Astrocyte (in vitro differentiated cells and primary cell): ENCODE measurements around the gene CAPN3. TPM values are rescaled to one million over a fixed set of nuclear protein-coding genes. Genes with fewer than 3 reads are reported as not detected.

Experiments used
- DNase-seq: peaks from one replicate; pipeline ENCODE4 v3.0.0-alpha.2; 2010; ENCODE audit warnings: low read depth
- FAIRE-seq: peaks from 2 replicates; lab custom pipeline; 2011; peaks lifted over from hg19 to GRCh38; lab: Jason Lieb, UNC
- H2AFZ ChIP-seq: 2 replicates; pipeline ENCODE4 v1.6.0; 2012; ENCODE audit warnings: low read depth, low read length, inconsistent platforms
- H3K27ac ChIP-seq: 2 replicates; pipeline ENCODE4 v1.5.1; 2011; ENCODE audit warnings: low read depth, low read length, inconsistent platforms
- H3K27me3 ChIP-seq: 2 replicates; pipeline ENCODE4 v1.6.0; 2011; ENCODE audit warnings: low read length, inconsistent platforms; ENCODE audit not compliant: insufficient read depth
- H3K36me3 ChIP-seq: 2 replicates; pipeline ENCODE4 v1.5.1; 2011; ENCODE audit warnings: low read length, inconsistent platforms; ENCODE audit not compliant: insufficient read depth
- H3K4me1 ChIP-seq: 2 replicates; pipeline ENCODE4 v1.5.1; 2011; ENCODE audit warnings: low read length, inconsistent platforms; ENCODE audit not compliant: insufficient read depth
- H3K4me2 ChIP-seq: 2 replicates; pipeline ENCODE4 v1.6.0; 2012; ENCODE audit warnings: low read length, inconsistent platforms
- H3K4me3 ChIP-seq: 2 replicates; pipeline ENCODE4 v1.5.1; 2011; ENCODE audit warnings: low read depth, mild to moderate bottlenecking, low read length, inconsistent platforms; ENCODE audit not compliant: insufficient read depth
- H3K79me2 ChIP-seq: 2 replicates; pipeline ENCODE4 v1.6.0; 2012; ENCODE audit warnings: mild to moderate bottlenecking, low read length, inconsistent platforms; ENCODE audit not compliant: insufficient read depth
- H3K9ac ChIP-seq: 2 replicates; pipeline ENCODE4 v1.6.0; 2012; ENCODE audit warnings: mild to moderate bottlenecking, low read length, inconsistent platforms
- H3K9me3 ChIP-seq: 2 replicates; pipeline ENCODE4 v1.5.1; 2012; ENCODE audit warnings: low read depth, mild to moderate bottlenecking, low read length, inconsistent platforms; ENCODE audit not compliant: insufficient read depth
- H4K20me1 ChIP-seq: 2 replicates; pipeline ENCODE4 v1.6.0; 2012; ENCODE audit warnings: low read length, inconsistent platforms; ENCODE audit not compliant: insufficient read depth
- H3K27ac Mint-ChIP-seq: one replicate; pipeline ENCODE4 v1.8.0; 2021; ENCODE audit warnings: mild to moderate bottlenecking, mixed read lengths; ENCODE audit not compliant: unreplicated experiment
- H3K27me3 Mint-ChIP-seq: one replicate; pipeline ENCODE4 v1.8.0; 2021; ENCODE audit warnings: low read depth, mixed read lengths; ENCODE audit not compliant: unreplicated experiment
- H3K36me3 Mint-ChIP-seq: one replicate; pipeline ENCODE4 v1.8.0; 2021; ENCODE audit warnings: low read depth, mixed read lengths; ENCODE audit not compliant: unreplicated experiment
- H3K4me1 Mint-ChIP-seq: one replicate; pipeline ENCODE4 v1.8.0; 2021; ENCODE audit warnings: low read depth, mixed read lengths; ENCODE audit not compliant: unreplicated experiment
- H3K4me3 Mint-ChIP-seq: one replicate; pipeline ENCODE4 v1.8.0; 2021; ENCODE audit warnings: mild to moderate bottlenecking, moderate library complexity, mixed read lengths; ENCODE audit not compliant: unreplicated experiment
- H3K9me3 Mint-ChIP-seq: one replicate; pipeline ENCODE4 v1.8.0; 2021; ENCODE audit warnings: mild to moderate bottlenecking, mixed read lengths; ENCODE audit not compliant: unreplicated experiment
- EZH2 ChIP-seq: IDR thresholded peaks from 2 replicates; pipeline ENCODE4 v1.6.1; 2012; ENCODE audit warnings: mild to moderate bottlenecking, low read length, inconsistent platforms; ENCODE audit not compliant: insufficient read depth
- total RNA-seq: library from RNA; stranded (reverse); gene quantifications from 2 replicates; pipeline ENCODE4 v1.2.1, GENCODE V29; 2021
- TF ChIP-seq, protein P1 (sequence below): IDR thresholded peaks from 2 replicates; pipeline ENCODE4 v1.5.1; 2011; ENCODE audit warnings: low read depth, mild to moderate bottlenecking, inconsistent platforms, low read length, moderate library complexity; ENCODE audit not compliant: insufficient read depth

Gene CAPN3
- total RNA-seq, 1 donor from 2014 or later, result 0.57 TPM

GRCh38 chr15:42371096-42371495, 11.8 kb downstream of the CAPN3 start:
- H3K27ac Mint-ChIP-seq, result no peak overlapping the region
- Histone ChIP-seq H2AFZ (no peak overlapping the region), H3K27me3 (no peaks in the 10 kb centered on the region), H3K9ac (no peak overlapping the region), H3K27ac (no peak overlapping the region), H3K36me3 (no peaks in the 10 kb centered on the region), H4K20me1 (no peaks in the 10 kb centered on the region), H3K79me2 (no peaks in the 10 kb centered on the region), H3K4me2 (no peak overlapping the region), H3K9me3 (no peaks in the 10 kb centered on the region), H3K4me1 (no peaks in the 10 kb centered on the region), H3K4me3 (no peak overlapping the region)
- DNase-seq (no peak), FAIRE-seq (no peak)
- H3K4me1 Mint-ChIP-seq, result peaks cover 9% of the 10 kb centered on the region
- no peak for TF ChIP-seq EZH2
- TF ChIP-seq, protein P1, sequence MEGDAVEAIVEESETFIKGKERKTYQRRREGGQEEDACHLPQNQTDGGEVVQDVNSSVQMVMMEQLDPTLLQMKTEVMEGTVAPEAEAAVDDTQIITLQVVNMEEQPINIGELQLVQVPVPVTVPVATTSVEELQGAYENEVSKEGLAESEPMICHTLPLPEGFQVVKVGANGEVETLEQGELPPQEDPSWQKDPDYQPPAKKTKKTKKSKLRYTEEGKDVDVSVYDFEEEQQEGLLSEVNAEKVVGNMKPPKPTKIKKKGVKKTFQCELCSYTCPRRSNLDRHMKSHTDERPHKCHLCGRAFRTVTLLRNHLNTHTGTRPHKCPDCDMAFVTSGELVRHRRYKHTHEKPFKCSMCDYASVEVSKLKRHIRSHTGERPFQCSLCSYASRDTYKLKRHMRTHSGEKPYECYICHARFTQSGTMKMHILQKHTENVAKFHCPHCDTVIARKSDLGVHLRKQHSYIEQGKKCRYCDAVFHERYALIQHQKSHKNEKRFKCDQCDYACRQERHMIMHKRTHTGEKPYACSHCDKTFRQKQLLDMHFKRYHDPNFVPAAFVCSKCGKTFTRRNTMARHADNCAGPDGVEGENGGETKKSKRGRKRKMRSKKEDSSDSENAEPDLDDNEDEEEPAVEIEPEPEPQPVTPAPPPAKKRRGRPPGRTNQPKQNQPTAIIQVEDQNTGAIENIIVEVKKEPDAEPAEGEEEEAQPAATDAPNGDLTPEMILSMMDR, result no peak
- H3K9me3 Mint-ChIP-seq, result peaks cover 4% of the 10 kb centered on the region
- H3K4me3 Mint-ChIP-seq, result no peak overlapping the region
- H3K27me3 Mint-ChIP-seq, result no peaks in the 10 kb centered on the region
- H3K36me3 Mint-ChIP-seq, result peaks cover 2% of the 10 kb centered on the region

- TF ChIP-seq, protein P1, result no peak
- Mint-ChIP-seq H3K27me3 (no peaks in the 10 kb centered on the region), H3K27ac (no peak overlapping the region), H3K36me3 (no peaks in the 10 kb centered on the region), H3K9me3 (peaks cover 10% of the 10 kb centered on the region), H3K4me1 (peaks cover 6% of the 10 kb centered on the region), H3K4me3 (no peak overlapping the region)
- FAIRE-seq (no peak), DNase-seq (no peak)
- H3K4me3 ChIP-seq, result no peak overlapping the region
- no peak overlapping the region for H3K9ac ChIP-seq
- H3K36me3 ChIP-seq, result no peaks in the 10 kb centered on the region
- no peaks in the 10 kb centered on the region for H3K4me1 ChIP-seq
- no peaks in the 10 kb centered on the region for H4K20me1 ChIP-seq
- no peak overlapping the region for H2AFZ ChIP-seq
- no peak overlapping the region for H3K27ac ChIP-seq
- no peaks in the 10 kb centered on the region for H3K9me3 ChIP-seq
- H3K27me3 ChIP-seq, result no peaks in the 10 kb centered on the region
- H3K79me2 ChIP-seq, result no peaks in the 10 kb centered on the region
- H3K4me2 ChIP-seq, result no peak overlapping the region
Observed at GRCh38 chr15:42373274-42373673, 14.0 kb downstream of the CAPN3 start.

- Histone ChIP-seq H2AFZ (no peak overlapping the region), H3K27ac (no peak overlapping the region), H3K9ac (no peak overlapping the region), H4K20me1 (no peaks in the 10 kb centered on the region), H3K4me3 (no peak overlapping the region), H3K36me3 (no peaks in the 10 kb centered on the region), H3K9me3 (no peaks in the 10 kb centered on the region), H3K4me1 (no peaks in the 10 kb centered on the region), H3K4me2 (no peak overlapping the region), H3K79me2 (no peaks in the 10 kb centered on the region), H3K27me3 (no peaks in the 10 kb centered on the region)
- Mint-ChIP-seq H3K4me1 (peaks cover 3% of the 10 kb centered on the region), H3K27ac (no peak overlapping the region), H3K27me3 (no peaks in the 10 kb centered on the region), H3K4me3 (no peak overlapping the region), H3K9me3 (peaks cover 10% of the 10 kb centered on the region), H3K36me3 (no peaks in the 10 kb centered on the region)
- no peak for DNase-seq
- TF ChIP-seq, protein P1, result no peak
- TF ChIP-seq EZH2, result no peak
- FAIRE-seq, result no peak
Observed at GRCh38 chr15:42373936-42374335, 14.6 kb downstream of the CAPN3 start.
